ENCODE results near the gene FBXO42.

Gene FBXO42

GRCh38 chr1:16208270-16208987 lies 143.9 kb downstream of the FBXO42 start:
- in situ Hi-C loops (cut with MboI; ENCODE audit: low pct_unique_long_range_greater_than_20kb, low sequenced_read_pairs, unreplicated experiment) = no loop called here
- no peak for DNase-seq (ENCODE audit: low spot score)
- no peak for TF ChIP-seq CTCF (IDR thresholded peaks at IDR 0.05; ENCODE audit: extremely low read depth, insufficient read depth, missing control alignments)

- no peak for TF ChIP-seq CTCF (IDR thresholded peaks at IDR 0.05; ENCODE audit: extremely low read depth, insufficient read depth, missing control alignments)
- in situ Hi-C loops (cut with MboI; ENCODE audit: low pct_unique_long_range_greater_than_20kb, low sequenced_read_pairs, unreplicated experiment) = no loop called here
- DNase-seq (ENCODE audit: low spot score) = no peak
Observed at GRCh38 chr1:16207318-16208269, 144.7 kb downstream of the FBXO42 start.

- peak; percentile 91 for DNase-seq (ENCODE audit: low spot score)
- TF ChIP-seq CTCF (IDR thresholded peaks at IDR 0.05; ENCODE audit: extremely low read depth, insufficient read depth, missing control alignments) = no peak
- in situ Hi-C loops (cut with MboI; ENCODE audit: low pct_unique_long_range_greater_than_20kb, low sequenced_read_pairs, unreplicated experiment) = no loop called here
Observed at GRCh38 chr1:16206547-16207317, 145.5 kb downstream of the FBXO42 start.

GRCh38 chr1:16205891-16206546 lies 146.3 kb downstream of the FBXO42 start:
- in situ Hi-C loops (cut with MboI; ENCODE audit: low pct_unique_long_range_greater_than_20kb, low sequenced_read_pairs, unreplicated experiment) = no loop called here
- no peak for DNase-seq (ENCODE audit: low spot score)
- no peak for TF ChIP-seq CTCF (IDR thresholded peaks at IDR 0.05; ENCODE audit: extremely low read depth, insufficient read depth, missing control alignments)

- in situ Hi-C loops (cut with MboI; ENCODE audit: low pct_unique_long_range_greater_than_20kb, low sequenced_read_pairs, unreplicated experiment) = no loop called here
- no peak for DNase-seq (ENCODE audit: low spot score)
- TF ChIP-seq CTCF (IDR thresholded peaks at IDR 0.05; ENCODE audit: extremely low read depth, insufficient read depth, missing control alignments) = no peak
Observed at GRCh38 chr1:16205334-16205671, 147.0 kb downstream of the FBXO42 start.
